C4-2B (cell line): ENCODE results near the gene KLHL26.

Source experiments
- H3K27ac ChIP-seq: fragments of 450-650 bp; 2 replicates; pipeline ENCODE4 v1.5.1; 2017
- CTCF ChIP-seq: fragments of 450-650 bp; conservative IDR thresholded peaks from 2 replicates; pipeline ENCODE4 v1.5.1; 2017; ENCODE audit warnings: mild to moderate bottlenecking
- ZFX ChIP-seq: fragments of 450-650 bp; IDR thresholded peaks from 2 replicates; pipeline ENCODE4 v1.6.1; 2017

The KLHL26 gene

GRCh38 chr19:18605196-18605545, 31.7 kb upstream of the KLHL26 start:
- TF ChIP-seq CTCF (no peak), ZFX (no peak)
- H3K27ac ChIP-seq: no peak overlapping the region

GRCh38 chr19:18605546-18606280, 31.1 kb upstream of the KLHL26 start:
- TF ChIP-seq CTCF: no peak
- no peak for TF ChIP-seq ZFX
- no peak overlapping the region for H3K27ac ChIP-seq

DNA sequence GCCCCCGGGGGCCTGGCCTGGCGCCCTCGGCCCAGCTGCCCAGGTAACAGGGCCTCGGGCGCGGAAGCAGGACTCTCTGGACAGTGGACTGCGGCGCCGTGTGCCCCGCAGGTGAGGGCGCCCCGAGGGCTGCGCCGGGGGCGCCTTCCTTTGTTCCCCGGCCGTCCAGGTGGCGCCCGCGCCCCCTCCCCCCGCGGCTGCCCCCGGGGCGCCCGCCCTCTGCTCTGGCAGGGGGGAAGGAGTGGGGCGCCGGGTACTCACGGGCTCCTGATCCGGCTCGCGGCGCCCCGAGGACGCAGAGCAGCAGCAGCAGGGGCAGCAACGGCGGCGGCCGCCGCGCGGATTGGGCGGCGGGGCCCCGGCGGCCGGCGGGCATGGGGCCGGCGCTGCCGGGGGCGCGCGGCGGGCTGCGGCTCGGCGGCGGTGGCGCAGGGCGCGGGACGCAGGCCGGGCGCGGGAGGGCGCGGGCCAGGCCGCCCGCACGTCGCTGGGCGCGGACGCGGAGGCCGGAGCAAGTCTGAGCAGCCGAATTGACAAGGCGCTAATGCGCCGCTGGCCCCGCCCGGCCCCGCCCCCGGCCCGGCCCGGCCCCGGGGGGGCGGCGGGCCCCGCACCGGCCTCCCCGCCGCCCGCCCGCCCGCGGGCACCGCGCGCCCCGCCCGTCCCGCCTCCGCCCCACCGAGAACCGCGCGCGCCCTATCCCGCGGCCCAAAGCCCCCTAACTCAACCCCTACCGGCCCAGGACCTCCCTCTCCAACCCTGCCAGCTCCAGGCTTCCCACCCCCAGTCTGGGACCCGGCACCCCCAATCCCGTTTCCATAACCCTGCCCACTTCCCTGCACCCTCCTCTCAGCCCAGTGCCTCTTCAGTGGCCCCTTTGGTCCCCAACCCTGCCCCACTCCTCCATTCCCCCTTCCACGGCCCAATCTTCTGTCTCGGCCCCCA, 30.3 kb upstream of the KLHL26 start, which contains the start of gene CRLF1:
Gene CRLF1, minus strand, starts transcription at position 519 of the 945 bp plus-strand sequence. Its CDS starts 143 bp downstream, at position 376.
- no peak within 1 kb of the TSS for H3K27ac ChIP-seq
- TF ChIP-seq ZFX (no peak), CTCF (no peak)

GRCh38 chr19:18607226-18608101, 29.4 kb upstream of the KLHL26 start:
- TF ChIP-seq CTCF (no peak), ZFX (no peak)
- H3K27ac ChIP-seq: no peak overlapping the region

DNA sequence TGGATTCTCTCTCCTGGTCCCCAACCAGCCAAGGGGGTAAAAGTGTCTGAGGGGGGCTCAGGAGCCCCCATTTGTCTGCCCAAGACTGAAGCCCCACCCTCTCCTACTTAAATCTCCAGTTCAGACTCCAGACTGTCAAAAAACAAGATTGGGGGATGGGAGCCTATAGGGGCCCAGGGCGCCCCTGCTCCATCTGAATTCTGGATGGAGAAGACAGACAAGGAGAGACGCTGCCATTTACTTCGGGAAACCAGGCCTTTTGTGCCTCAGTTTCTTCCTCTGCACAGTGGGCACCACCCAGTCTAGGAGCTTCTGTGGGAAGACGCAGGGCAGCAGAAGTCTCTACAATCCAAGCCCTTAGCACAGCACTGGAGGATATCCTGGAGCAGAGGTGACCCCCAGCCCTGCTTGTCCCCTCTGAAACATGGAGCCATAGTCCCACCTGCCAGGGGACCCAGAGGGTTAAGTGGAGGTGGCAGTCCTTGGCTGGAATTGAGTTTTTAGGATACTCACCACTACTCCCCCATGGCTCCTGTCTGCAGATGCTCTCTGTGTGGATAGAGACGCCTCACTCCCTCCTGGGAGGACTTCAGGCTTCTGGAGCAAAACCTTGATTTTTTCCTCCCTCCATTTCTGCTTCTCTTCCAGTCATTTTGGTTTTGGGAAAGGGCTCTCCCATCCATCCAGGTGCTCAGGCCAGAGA, 28.6 kb upstream of the KLHL26 start:
- TF ChIP-seq ZFX (no peak), CTCF (no peak)
- no peak overlapping the region for H3K27ac ChIP-seq

GRCh38 chr19:18608805-18609716, 27.8 kb upstream of the KLHL26 start:
- no peak overlapping the region for H3K27ac ChIP-seq
- TF ChIP-seq CTCF: no peak
- 0 out of 2 replicates have a peak, but pooled peaks have one; percentile 12 for TF ChIP-seq ZFX
